Endothelial cell of umbilical vein (primary cell): ENCODE data around the gene DNAI2.

Source experiments
- CTCF ChIP-seq, 2 donors: IDR thresholded peaks; 1 replicate in 1 of 2; 2 replicates in 1 of 2; pipeline ENCODE4 v1.5.1; 2011; ENCODE audit warnings: low read length in 2 of 2, mild to moderate bottlenecking in 2 of 2, moderate library complexity in 2 of 2, control low read depth in 1 of 2, inconsistent platforms in 1 of 2, low read depth in 1 of 2; ENCODE audit not compliant: insufficient read depth in 1 of 2; ENCODE audit errors: extremely low read depth in 1 of 2
- EZH2 ChIP-seq: IDR thresholded peaks from 2 replicates; pipeline ENCODE4 v1.6.1; 2012; ENCODE audit warnings: borderline replicate concordance, low read depth, mild to moderate bottlenecking, moderate library complexity, low read length, inconsistent platforms; ENCODE audit not compliant: severe bottlenecking
- FOS ChIP-seq: IDR thresholded peaks from 2 replicates; pipeline ENCODE4 v1.6.1; 2011; ENCODE audit warnings: mild to moderate bottlenecking, low read length, moderate library complexity, borderline replicate concordance; ENCODE audit not compliant: insufficient read depth
- GATA2 ChIP-seq: IDR thresholded peaks from 2 replicates; pipeline ENCODE4 v1.7.0; 2011; ENCODE audit warnings: low read depth, mild to moderate bottlenecking, moderate library complexity, mixed read lengths, low read length; ENCODE audit not compliant: insufficient read length, insufficient read depth
- JUN ChIP-seq: IDR thresholded peaks from 2 replicates; pipeline ENCODE4 v1.6.1; 2011; ENCODE audit warnings: borderline replicate concordance, low read depth; ENCODE audit not compliant: insufficient read length, insufficient read depth
- MAX ChIP-seq: IDR thresholded peaks from 2 replicates; pipeline ENCODE4 v1.6.1; 2011; ENCODE audit not compliant: insufficient read depth, insufficient read length
- MYC ChIP-seq: IDR thresholded peaks from one replicate; pipeline ENCODE4 v1.6.1; 2011; ENCODE audit warnings: mild to moderate bottlenecking, low read depth, low read length
- POLR2A ChIP-seq: IDR thresholded peaks from 2 replicates; pipeline ENCODE4 v1.6.1; 2012; ENCODE audit warnings: low read depth, mild to moderate bottlenecking, control low read depth, low read length
- POLR2AphosphoS5 ChIP-seq: IDR thresholded peaks from 2 replicates; pipeline ENCODE4 v1.6.1; 2012; ENCODE audit warnings: low read depth, mild to moderate bottlenecking, control low read depth, low read length, moderate library complexity; ENCODE audit not compliant: insufficient read depth

GRCh38 chr17:74303305-74303704 lies 29.3 kb downstream of the DNAI2 start:
- TF ChIP-seq CTCF (IDR thresholded peaks at IDR 0.05; ENCODE audit: extremely low read depth in 1 of 2, insufficient read depth in 1 of 2, low read depth in 1 of 2, low read length in 2 of 2) (no peak), JUN (no peak), POLR2AphosphoS5 (no peak), MAX (no peak), POLR2A (no peak), EZH2 (no peak), MYC (no peak), FOS (no peak), GATA2 (no peak)
